ENCODE results near the gene CRELD1.
"Not testable (repeated sequence)": the region's sequence is repeated elsewhere in the genome, so short reads cannot be mapped to it uniquely, and the experiment has no call there.

The CRELD1 gene
- 3.9 to 10.6 reads per million in 2 experiments for total RNA-seq

GRCh38 chr3:9933561-9934234 is at the start of gene CRELD1:
Gene CRELD1, plus strand, starts transcription at chr3:9933834. Its CDS starts 605 bp downstream, at chr3:9934439.
- DNase-seq (ENCODE audit: low read depth) = peak; percentile 96

GRCh38 chr3:9884555-9885165 is 49.0 kb upstream of the CRELD1 start:
- DNase-seq (ENCODE audit: low read depth) = no peak

- no peak for DNase-seq (ENCODE audit: low read depth)
Observed at GRCh38 chr3:9886328-9886727, 47.3 kb upstream of the CRELD1 start.

- DNase-seq (ENCODE audit: low read depth) = no peak
Observed at GRCh38 chr3:9887480-9887879, 46.2 kb upstream of the CRELD1 start.

- DNase-seq (ENCODE audit: low read depth) = no peak
Observed at GRCh38 chr3:9888540-9888939, 45.1 kb upstream of the CRELD1 start.

GRCh38 chr3:9889405-9889804 is 44.2 kb upstream of the CRELD1 start:
- DNase-seq (ENCODE audit: low read depth) = no peak

GRCh38 chr3:9890249-9891071 is 43.2 kb upstream of the CRELD1 start, which contains the start of gene JAGN1:
Gene JAGN1, plus strand, starts transcription at chr3:9890610. Its CDS starts 113 bp downstream, at chr3:9890723.
- peak; percentile 87 for DNase-seq (ENCODE audit: low read depth)

- DNase-seq (ENCODE audit: low read depth) = no peak
Observed at GRCh38 chr3:9891072-9891622, 42.5 kb upstream of the CRELD1 start.

- no peak for DNase-seq (ENCODE audit: low read depth)
Observed at GRCh38 chr3:9893739-9894138, 39.9 kb upstream of the CRELD1 start.

GRCh38 chr3:9895715-9896114 is 37.9 kb upstream of the CRELD1 start:
- DNase-seq (ENCODE audit: low read depth) = not testable (repeated sequence)

- DNase-seq (ENCODE audit: low read depth) = not testable (repeated sequence)
Observed at GRCh38 chr3:9896755-9897407, 36.8 kb upstream of the CRELD1 start.

GRCh38 chr3:9897408-9898372 is 35.9 kb upstream of the CRELD1 start:
- no peak for DNase-seq (ENCODE audit: low read depth)

GRCh38 chr3:9898467-9899241 is 35.0 kb upstream of the CRELD1 start:
- no peak for DNase-seq (ENCODE audit: low read depth)

- DNase-seq (ENCODE audit: low read depth) = no peak
Observed at GRCh38 chr3:9899289-9899791, 34.3 kb upstream of the CRELD1 start.

GRCh38 chr3:9900965-9901415 is 32.6 kb upstream of the CRELD1 start:
- DNase-seq (ENCODE audit: low read depth) = not testable (repeated sequence)

- no peak for DNase-seq (ENCODE audit: low read depth)
Observed at GRCh38 chr3:9901967-9902366, 31.7 kb upstream of the CRELD1 start.

GRCh38 chr3:9902372-9903237 is 31.0 kb upstream of the CRELD1 start, which contains the start of gene IL17RE:
Gene IL17RE, plus strand, starts transcription at chr3:9902848. Its CDS starts 85 bp downstream, at chr3:9902933.
- DNase-seq (ENCODE audit: low read depth) = no peak

GRCh38 chr3:9903238-9903624 is 30.4 kb upstream of the CRELD1 start:
- no peak for DNase-seq (ENCODE audit: low read depth)

Measured in T follicular helper cell (primary cell).